HepG2 (cell line): Measurements from ENCODE around the gene NLRC5. TPM values are rescaled to one million over a fixed set of nuclear protein-coding genes. Genes with fewer than 3 reads are reported as not detected.

Source experiments
- ATAC-seq: fragments of 200-7000 bp; cut with Tn5 transposase; 3 replicates; pipeline ENCODE4 v1.9.1; 2020; ENCODE audit warnings: mild to moderate bottlenecking, moderate library complexity
- BruUV-seq: library from RNA; stranded (reverse); fragments of 400-500 nt; replicated peaks from 2 replicates; lab custom pipeline; 2021; lab: Mats Ljungman, UMichigan
- CTCF ChIA-PET: fragments of 300-600 bp; formaldehyde crosslinking; extraction: SDS; loops from one replicate; lab custom pipeline; 2021; ENCODE audit warnings: low total read pairs, inconsistent platforms, low intra/inter-chr PET ratio; lab: Yijun Ruan, JAX
- POLR2A ChIA-PET: fragments of 350-600 bp; sonication (Branson Sonifier 250); formaldehyde crosslinking; loops from one replicate; lab custom pipeline; 2020; ENCODE audit warnings: antibody characterized with exemption, inconsistent platforms; lab: Yijun Ruan, JAX
- DNase-seq: peaks from one replicate; pipeline ENCODE4 v3.0.0-alpha.2; 2015; ENCODE audit warnings: low spot score
- FAIRE-seq: peaks from 3 replicates; lab custom pipeline; 2011; peaks lifted over from hg19 to GRCh38; lab: Jason Lieb, UNC
- H2AFZ ChIP-seq: one replicate; pipeline ENCODE4 v1.6.1; 2011; ENCODE audit warnings: low read length, inconsistent platforms
- H3K27ac ChIP-seq: fragments of 300-600 bp; 3 replicates; pipeline ENCODE4 v1.8.0; 2011; ENCODE audit warnings: mixed run types, mild to moderate bottlenecking, mixed read lengths, low read length, inconsistent platforms; ENCODE audit not compliant: insufficient read depth; ENCODE audit errors: extremely low read length
- H3K27me3 ChIP-seq, 2 experiments: fragments of 200-600 bp in 1 of 2; 2 replicates in 1 of 2; 3 replicates in 1 of 2; pipeline versions ENCODE4 v1.6.0 to v1.8.0; 2011; ENCODE audit warnings: low read length in 2 of 2, mild to moderate bottlenecking in 2 of 2, moderate library complexity in 2 of 2, inconsistent platforms in 1 of 2; ENCODE audit not compliant: insufficient read depth in 2 of 2, control insufficient read depth in 1 of 2
- H3K36me3 ChIP-seq, 2 experiments: fragments of 200-600 bp in 1 of 2; replicated peaks in 1 of 2; 2 replicates in 1 of 2; 3 replicates in 1 of 2; pipeline versions ENCODE4 v1.5.1 to v1.8.0; 2011; ENCODE audit warnings: low read length in 2 of 2, inconsistent platforms in 1 of 2; ENCODE audit not compliant: insufficient read depth in 2 of 2, control insufficient read depth in 1 of 2
- H3K4me1 ChIP-seq: 2 replicates; pipeline ENCODE4 v1.5.1; 2012; ENCODE audit warnings: low read length, inconsistent platforms; ENCODE audit not compliant: insufficient read depth
- H3K4me2 ChIP-seq: 2 replicates; pipeline ENCODE4 v1.6.0; 2011; ENCODE audit warnings: low read depth, low read length, inconsistent platforms
- H3K4me3 ChIP-seq, 3 experiments: fragments of 200-600 bp in 1 of 3; sonication (generic), shearing (Covaris generic) in 1 of 3; replicated peaks in 1 of 3; 2 replicates each; pipeline ENCODE4 v1.5.1; 2011 to 2016; ENCODE audit warnings: low read length in 3 of 3, inconsistent platforms in 2 of 3, low read depth in 2 of 3, mild to moderate bottlenecking in 2 of 3, control low read depth in 1 of 3, mixed read lengths in 1 of 3; ENCODE audit not compliant: insufficient read depth in 1 of 3
- H3K79me2 ChIP-seq: one replicate; pipeline ENCODE4 v1.6.1; 2011; ENCODE audit warnings: low read length, inconsistent platforms; ENCODE audit not compliant: insufficient read depth
- H3K9ac ChIP-seq: 2 replicates; pipeline ENCODE4 v1.6.0; 2011; ENCODE audit warnings: mild to moderate bottlenecking, low read depth, low read length, inconsistent platforms; ENCODE audit not compliant: insufficient read depth
- H3K9me3 ChIP-seq: 2 replicates; pipeline ENCODE4 v1.5.1; 2012; ENCODE audit warnings: mild to moderate bottlenecking, low read length
- H4K20me1 ChIP-seq: 2 replicates; pipeline ENCODE4 v1.6.0; 2011; ENCODE audit warnings: inconsistent platforms, mild to moderate bottlenecking, low read length, moderate library complexity; ENCODE audit not compliant: insufficient read depth
- CEBPG ChIP-seq: IDR thresholded peaks from 2 replicates; pipeline ENCODE4 v1.6.1; 2016
- CENPBD1 ChIP-seq: sonication (generic); formaldehyde crosslinking; IDR thresholded peaks from 2 replicates; pipeline ENCODE4 v1.8.0; 2022; ENCODE audit warnings: missing genetic modification reagents, low read depth, mild to moderate bottlenecking, borderline replicate concordance
- HNF4G ChIP-seq, 2 experiments: sonication (generic) in 1 of 2; formaldehyde crosslinking in 1 of 2; IDR thresholded peaks; 2 replicates each; pipeline versions ENCODE4 v1.4.0 to v1.6.1; 2011 to 2020; ENCODE audit warnings: borderline replicate concordance in 2 of 2, low read depth in 2 of 2, mild to moderate bottlenecking in 2 of 2, low read length in 1 of 2, missing genetic modification reagents in 1 of 2, moderate library complexity in 1 of 2
- HOXD1 ChIP-seq: sonication (generic); formaldehyde crosslinking; IDR thresholded peaks from 2 replicates; pipeline ENCODE4 v1.5.0; 2020; ENCODE audit warnings: missing genetic modification reagents
- MXD4 ChIP-seq: IDR thresholded peaks from 2 replicates; pipeline ENCODE4 v1.6.1; 2016; ENCODE audit warnings: mild to moderate bottlenecking, missing biosample characterization, missing genetic modification reagents
- NR2C2 ChIP-seq: sonication (generic); formaldehyde crosslinking; IDR thresholded peaks from 2 replicates; pipeline ENCODE4 v1.4.0; 2020; ENCODE audit warnings: missing genetic modification reagents, mild to moderate bottlenecking, moderate library complexity, borderline replicate concordance
- RFX5 ChIP-seq: IDR thresholded peaks from 2 replicates; pipeline ENCODE4 v1.6.1; 2011; ENCODE audit warnings: low read depth, low read length, improper control_type of control experiment
- TRIM22 ChIP-seq: fragments of 450-650 bp; IDR thresholded peaks from 2 replicates; pipeline ENCODE4 v1.6.1; 2017
- ZMYM2 ChIP-seq: sonication (generic); formaldehyde crosslinking; IDR thresholded peaks from 2 replicates; pipeline ENCODE4 v1.8.0; 2022; ENCODE audit warnings: mild to moderate bottlenecking, missing genetic modification reagents
- ZNF207 ChIP-seq: fragments of 450-650 bp; IDR thresholded peaks from 2 replicates; pipeline ENCODE4 v1.6.1; 2016; ENCODE audit warnings: antibody characterized with exemption, borderline replicate concordance
- ZNF350 ChIP-seq: sonication (generic); formaldehyde crosslinking; IDR thresholded peaks from 2 replicates; pipeline ENCODE4 v1.4.0; 2020; ENCODE audit warnings: mild to moderate bottlenecking, low read depth, missing genetic modification reagents, borderline replicate concordance
- ZNF382 ChIP-seq: sonication (generic); formaldehyde crosslinking; IDR thresholded peaks from 2 replicates; pipeline ENCODE4 v1.5.0; 2020; ENCODE audit warnings: missing genetic modification reagents, mild to moderate bottlenecking, borderline replicate concordance
- ZNF414 ChIP-seq: sonication (generic); formaldehyde crosslinking; IDR thresholded peaks from 2 replicates; pipeline ENCODE4 v1.5.0; 2020; ENCODE audit warnings: missing genetic modification reagents
- ZNF562 ChIP-seq: sonication (generic); formaldehyde crosslinking; IDR thresholded peaks from 2 replicates; pipeline ENCODE4 v1.8.0; 2022; ENCODE audit warnings: missing genetic modification reagents, borderline replicate concordance
- ZNF569 ChIP-seq: sonication (generic); formaldehyde crosslinking; IDR thresholded peaks from 2 replicates; pipeline ENCODE4 v1.5.0; 2020; ENCODE audit warnings: mild to moderate bottlenecking, missing genetic modification reagents, moderate library complexity, borderline replicate concordance
- ZNF768 ChIP-seq: sonication (generic); formaldehyde crosslinking; IDR thresholded peaks from 2 replicates; pipeline ENCODE4 v1.4.0; 2020; ENCODE audit warnings: missing genetic modification reagents
- ZNF782 ChIP-seq: sonication (generic); formaldehyde crosslinking; IDR thresholded peaks from 2 replicates; pipeline ENCODE4 v1.4.0; 2020; ENCODE audit warnings: missing genetic modification reagents, mild to moderate bottlenecking, borderline replicate concordance
- ZSCAN20 ChIP-seq: sonication (generic); formaldehyde crosslinking; IDR thresholded peaks from 2 replicates; pipeline ENCODE4 v1.4.0; 2020; ENCODE audit warnings: missing genetic modification reagents, mild to moderate bottlenecking, borderline replicate concordance
- ZSCAN25 ChIP-seq: sonication (generic); formaldehyde crosslinking; IDR thresholded peaks from 2 replicates; pipeline ENCODE4 v1.8.0; 2022; ENCODE audit warnings: mild to moderate bottlenecking, missing genetic modification reagents
- WGBS: methylation state at CpG from one replicate; pipeline ENCODE4 v1.1.6; 2017; ENCODE audit warnings: low lambda C conversion rate; 5-methylcytosine and 5-hydroxymethylcytosine counted together
- in situ Hi-C: cut with HindIII; loops from 2 replicates; pipeline ENCODE4 v1.10.0; 2017; ENCODE audit warnings: low pct_unique_long_range_greater_than_20kb; ENCODE audit not compliant: extremely low pct_ligation_motif_present
- intact Hi-C: fragments of 100-400 bp; cut with micrococcal nuclease; formaldehyde crosslinking; loops from one replicate; pipeline ENCODE4 v1.10.0; 2022; ENCODE audit not compliant: unreplicated experiment
- polyA plus RNA-seq, 8 experiments: library from polyadenylated mRNA; depleted of rRNA in 3 of 8; stranded (reverse) in 7 of 8; unstranded in 1 of 8; fragments of >200 nt; fragmentation: Illumina TruSeq in 4 of 8; extraction: Trizol in 4 of 8; gene quantifications; 2 replicates each; pipeline versions ENCODE4 v1.2.1 to v1.2.3, GENCODE V29; 2011 to 2016; ENCODE audit warnings: low read depth in 4 of 8, missing spikeins in 1 of 8, mixed read lengths in 1 of 8; ENCODE audit not compliant: insufficient read depth in 1 of 8
- total RNA-seq, 5 experiments: library from RNA; depleted of rRNA; stranded (reverse); fragments of >200 nt; fragmentation: Illumina TruSeq; extraction: Trizol; gene quantifications; 2 replicates each; pipeline ENCODE4 v1.2.3, GENCODE V29; 2016; ENCODE audit warnings: low read depth in 1 of 5

Gene NLRC5
- total and polyA plus RNA-seq, 2 of the 13 experiments (the other 11 are each of a cell fraction or from before 2014, with no cell fraction given): 6.3 to 12.7 TPM

GRCh38 chr16:57004387-57005250 is 15.3 kb downstream of the NLRC5 start:
- ATAC-seq: peak; percentile 96
- BruUV-seq: no TSS peak
- TF ChIP-seq ZNF207 (no peak), ZNF569 (CRISPR knock-in tag) (no peak), ZNF414 (peak; percentile 67; the same call in 1 of the 2 replicates), ZSCAN20 (CRISPR knock-in tag) (no peak), ZSCAN25 (CRISPR knock-in tag) (peak; percentile 58; the same call in 1 of the 2 replicates), MXD4 (CRISPR knock-in tag) (peak; percentile 24; the same call in 1 of the 2 replicates), ZNF382 (CRISPR knock-in tag) (no peak), CENPBD1 (no peak), ZNF562 (CRISPR knock-in tag) (no peak), CEBPG (CRISPR knock-in tag) (peak; percentile 46), ZNF782 (no peak), HNF4G (IDR thresholded peaks at IDR 0.05; ENCODE audit: borderline replicate concordance, low read depth, low read length) (peak; percentile 60), HNF4G (CRISPR knock-in tag; IDR thresholded peaks at IDR 0.05; ENCODE audit: borderline replicate concordance, low read depth) (0 out of 2 replicates have a peak, but pooled peaks have one; percentile 53), NR2C2 (CRISPR knock-in tag) (no peak), ZNF350 (CRISPR knock-in tag) (no peak; the same call in 1 of the 2 replicates), ZNF768 (CRISPR knock-in tag) (peak; percentile 93), TRIM22 (no peak), ZMYM2 (CRISPR knock-in tag) (peak; percentile 78), RFX5 (no peak), HOXD1 (CRISPR knock-in tag) (no peak)

More at GRCh38 chr16:57004387-57005250, 15.3 kb downstream of the NLRC5 start:
- H3K36me3 ChIP-seq: no peaks in the 10 kb centered on the region
- intact Hi-C loops: no loop called here
- DNase-seq: peak; percentile 54
- H3K27me3 ChIP-seq: no peaks in the 10 kb centered on the region
- in situ Hi-C loops: no loop called here
- 12% methylated on average over 14 of the region's 15 CpGs for WGBS
- H2AFZ ChIP-seq: peak overlapping the region; percentile 44
- no peaks in the 10 kb centered on the region for H3K79me2 ChIP-seq
- H3K4me3 ChIP-seq: peak overlapping the region in 2 of 3 experiments; percentile 22 to 53; a peak in 4 of 6 replicates
- peak overlapping the region; percentile 72 for H3K4me2 ChIP-seq
- H3K9me3 ChIP-seq: no peaks in the 10 kb centered on the region
- POLR2A ChIA-PET: interaction anchor here (1.1 to 1.5 kb wide), 3 partner anchors 15 to 396 kb away, joined by 3 to 4 read pairs (median 3); partner anchors contain the start of genes MT2A and NLRC5
- peak overlapping the region; percentile 53 for H3K27ac ChIP-seq
- H4K20me1 ChIP-seq: no peaks in the 10 kb centered on the region
- peaks cover 35% of the 10 kb centered on the region for H3K4me1 ChIP-seq
- CTCF ChIA-PET: no interaction called here
- peak; percentile 95 for FAIRE-seq
- peak overlapping the region; percentile 40; the same call in 1 of the 2 replicates for H3K9ac ChIP-seq
